ENCODE data around the gene ARG1. TPM values are rescaled to one million over a fixed set of nuclear protein-coding genes. Genes with fewer than 3 reads are reported as not detected.

The ARG1 gene
- not detected in 2 replicates for total RNA-seq

DNA sequence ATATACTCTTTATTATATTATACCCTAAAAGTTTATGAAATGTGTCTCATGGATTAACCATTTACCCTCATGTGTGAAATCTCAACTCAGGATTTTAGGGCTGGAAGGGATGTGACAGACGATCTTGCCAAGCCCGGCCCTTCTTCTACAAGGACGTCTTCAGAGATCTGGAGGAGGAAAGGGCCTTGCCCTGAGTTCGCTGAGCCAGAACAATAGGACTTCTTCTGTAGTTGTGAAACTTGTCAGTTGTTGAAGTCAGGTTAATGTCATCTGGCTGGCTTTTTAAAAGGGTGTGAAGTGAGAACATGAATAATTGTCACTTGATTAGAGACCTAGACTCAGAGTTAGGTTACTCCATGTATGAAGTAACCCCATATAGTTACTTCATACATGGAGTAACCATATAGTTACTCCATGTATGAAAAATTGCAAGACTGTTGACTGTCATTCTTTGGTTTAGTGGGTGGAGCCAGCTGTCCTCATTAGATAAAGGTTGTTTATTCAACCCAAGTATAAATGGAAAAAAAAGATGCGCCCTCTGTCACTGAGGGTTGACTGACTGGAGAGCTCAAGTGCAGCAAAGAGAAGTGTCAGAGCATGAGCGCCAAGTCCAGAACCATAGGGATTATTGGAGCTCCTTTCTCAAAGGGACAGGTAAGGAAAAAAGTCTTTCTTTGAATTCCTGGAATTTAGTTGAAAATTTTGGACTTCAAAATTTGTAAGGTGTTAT is at the start of gene ARG1:
ARG1 (plus strand) TSS at position 541 of the 730 bp plus-strand sequence; CDS start at position 598, 57 bp downstream.

DNA sequence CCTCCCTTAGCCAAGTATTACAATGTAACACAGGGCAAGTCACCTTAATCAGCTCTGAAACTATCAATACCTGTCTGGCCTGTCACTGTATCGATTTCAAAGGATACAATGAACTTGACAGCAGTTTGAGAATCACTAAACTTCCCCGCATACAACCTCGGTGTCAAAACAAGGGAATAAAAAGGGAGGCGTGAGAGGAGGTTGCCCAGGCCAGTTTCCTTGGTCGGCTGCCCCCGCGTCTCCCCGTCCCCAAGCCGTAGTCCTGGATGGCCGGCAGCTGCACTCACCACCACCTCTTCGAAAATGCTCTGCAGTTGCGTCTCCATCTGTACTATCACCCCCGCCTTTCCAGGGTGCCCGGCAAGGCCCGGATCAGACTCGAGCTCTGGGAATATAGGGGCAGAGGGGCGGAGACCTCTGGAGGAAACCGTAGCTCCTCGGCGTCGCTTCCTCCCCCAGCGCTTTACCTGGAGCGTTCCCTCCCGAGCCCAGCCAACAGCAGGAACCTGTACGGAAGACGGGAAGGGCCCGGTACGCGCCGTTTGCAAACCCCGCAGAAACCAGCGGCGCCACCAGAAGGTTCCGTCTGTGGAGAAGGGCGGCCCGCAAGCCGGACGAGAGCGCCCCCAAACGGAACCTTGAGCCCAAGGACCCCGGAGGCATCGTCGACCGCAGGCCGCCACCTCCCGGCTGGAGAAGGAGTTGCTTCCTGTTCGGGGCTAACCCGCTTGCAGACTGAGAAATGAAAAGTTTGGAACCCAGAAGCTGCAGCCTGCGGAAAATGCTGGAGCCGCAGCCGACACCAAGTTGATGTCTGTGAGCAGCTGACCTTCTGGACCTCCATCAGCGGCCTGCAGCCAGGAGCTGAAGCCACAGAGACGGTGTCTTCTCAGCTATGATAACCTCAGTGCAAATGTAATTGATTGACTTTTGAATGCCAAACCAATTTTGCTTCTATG is 55.0 kb downstream of the ARG1 start, which contains the start of gene MED23:
MED23 (minus strand) TSS at position 519 of the 959 bp plus-strand sequence; CDS start at position 326, 193 bp downstream.

Other genes with a start within 250 kb of the ARG1 start
- gene MED23, start 55.0 kb downstream of the ARG1 start, total RNA-seq, result 25.2 and 46.4 TPM in 2 replicates
- gene ENPP3, start 64.1 kb downstream of the ARG1 start, total RNA-seq, result under 0.01 and 0.29 TPM in 2 replicates
- gene OR2A4, start 128.2 kb downstream of the ARG1 start, total RNA-seq, result not detected in 2 replicates
- gene CTAGE9, start 137.8 kb downstream of the ARG1 start, total RNA-seq, result not detected in 2 replicates
- 12.5 and 67.4 TPM in 2 replicates for gene ENPP1, start 234.8 kb downstream of the ARG1 start, total RNA-seq

Measured in placental pericyte (primary cell).